HepG2 (cell line): ENCODE data around the gene FOXK2. TPM values are rescaled to one million over a fixed set of nuclear protein-coding genes. Genes with fewer than 3 reads are reported as not detected.
A peak's percentile ranks its signal among the peaks of the same experiment; 100 is the strongest.

Experiments
- ATAC-seq: fragments of 200-7000 bp; cut with Tn5 transposase; 3 replicates; pipeline ENCODE4 v1.9.1; 2020; ENCODE audit warnings: mild to moderate bottlenecking, moderate library complexity
- BruUV-seq: library from RNA; stranded (reverse); fragments of 400-500 nt; replicated peaks from 2 replicates; lab custom pipeline; 2021; lab: Mats Ljungman, UMichigan
- CTCF ChIA-PET: fragments of 300-600 bp; formaldehyde crosslinking; extraction: SDS; loops from one replicate; lab custom pipeline; 2021; ENCODE audit warnings: low total read pairs, inconsistent platforms, low intra/inter-chr PET ratio; lab: Yijun Ruan, JAX
- POLR2A ChIA-PET: fragments of 350-600 bp; sonication (Branson Sonifier 250); formaldehyde crosslinking; loops from one replicate; lab custom pipeline; 2020; ENCODE audit warnings: antibody characterized with exemption, inconsistent platforms; lab: Yijun Ruan, JAX
- DNase-seq: peaks from one replicate; pipeline ENCODE4 v3.0.0-alpha.2; 2015; ENCODE audit warnings: low spot score
- FAIRE-seq: peaks from 3 replicates; lab custom pipeline; 2011; peaks lifted over from hg19 to GRCh38; lab: Jason Lieb, UNC
- H2AFZ ChIP-seq: one replicate; pipeline ENCODE4 v1.6.1; 2011; ENCODE audit warnings: low read length, inconsistent platforms
- H3K27ac ChIP-seq: fragments of 300-600 bp; 3 replicates; pipeline ENCODE4 v1.8.0; 2011; ENCODE audit warnings: mixed run types, mild to moderate bottlenecking, mixed read lengths, low read length, inconsistent platforms; ENCODE audit not compliant: insufficient read depth; ENCODE audit errors: extremely low read length
- H3K27me3 ChIP-seq, 2 experiments: fragments of 200-600 bp in 1 of 2; 2 replicates in 1 of 2; 3 replicates in 1 of 2; pipeline versions ENCODE4 v1.6.0 to v1.8.0; 2011; ENCODE audit warnings: low read length in 2 of 2, mild to moderate bottlenecking in 2 of 2, moderate library complexity in 2 of 2, inconsistent platforms in 1 of 2; ENCODE audit not compliant: insufficient read depth in 2 of 2, control insufficient read depth in 1 of 2
- H3K36me3 ChIP-seq, 2 experiments: fragments of 200-600 bp in 1 of 2; replicated peaks in 1 of 2; 2 replicates in 1 of 2; 3 replicates in 1 of 2; pipeline versions ENCODE4 v1.5.1 to v1.8.0; 2011; ENCODE audit warnings: low read length in 2 of 2, inconsistent platforms in 1 of 2; ENCODE audit not compliant: insufficient read depth in 2 of 2, control insufficient read depth in 1 of 2
- H3K4me1 ChIP-seq: 2 replicates; pipeline ENCODE4 v1.5.1; 2012; ENCODE audit warnings: low read length, inconsistent platforms; ENCODE audit not compliant: insufficient read depth
- H3K4me2 ChIP-seq: 2 replicates; pipeline ENCODE4 v1.6.0; 2011; ENCODE audit warnings: low read depth, low read length, inconsistent platforms
- H3K4me3 ChIP-seq, 3 experiments: fragments of 200-600 bp in 1 of 3; sonication (generic), shearing (Covaris generic) in 1 of 3; replicated peaks in 1 of 3; 2 replicates each; pipeline ENCODE4 v1.5.1; 2011 to 2016; ENCODE audit warnings: low read length in 3 of 3, inconsistent platforms in 2 of 3, low read depth in 2 of 3, mild to moderate bottlenecking in 2 of 3, control low read depth in 1 of 3, mixed read lengths in 1 of 3; ENCODE audit not compliant: insufficient read depth in 1 of 3
- H3K79me2 ChIP-seq: one replicate; pipeline ENCODE4 v1.6.1; 2011; ENCODE audit warnings: low read length, inconsistent platforms; ENCODE audit not compliant: insufficient read depth
- H3K9ac ChIP-seq: 2 replicates; pipeline ENCODE4 v1.6.0; 2011; ENCODE audit warnings: mild to moderate bottlenecking, low read depth, low read length, inconsistent platforms; ENCODE audit not compliant: insufficient read depth
- H3K9me3 ChIP-seq: 2 replicates; pipeline ENCODE4 v1.5.1; 2012; ENCODE audit warnings: mild to moderate bottlenecking, low read length
- H4K20me1 ChIP-seq: 2 replicates; pipeline ENCODE4 v1.6.0; 2011; ENCODE audit warnings: inconsistent platforms, mild to moderate bottlenecking, low read length, moderate library complexity; ENCODE audit not compliant: insufficient read depth
- AGO2 ChIP-seq: fragments of 200-400 bp; formaldehyde crosslinking; optimal IDR thresholded peaks from 2 replicates; pipeline ENCODE3; 2017; ENCODE audit warnings: mild to moderate bottlenecking, low read depth, low read length, moderate library complexity
- DNMT1 ChIP-seq: sonication (generic); formaldehyde crosslinking; IDR thresholded peaks from 2 replicates; pipeline ENCODE4 v1.5.1; 2020; ENCODE audit warnings: mild to moderate bottlenecking, missing genetic modification reagents
- RBM39 ChIP-seq: fragments of 200-400 bp; formaldehyde crosslinking; IDR thresholded peaks from one replicate; pipeline ENCODE4 v1.6.1; 2018; ENCODE audit warnings: antibody characterized with exemption, mild to moderate bottlenecking, low read depth, low read length; ENCODE audit not compliant: poor library complexity, severe bottlenecking
- SNAPC2 ChIP-seq: sonication (generic); formaldehyde crosslinking; IDR thresholded peaks from 2 replicates; pipeline ENCODE4 v1.8.1; 2022; ENCODE audit warnings: mild to moderate bottlenecking, missing genetic modification reagents
- ZFX ChIP-seq: sonication (generic); formaldehyde crosslinking; IDR thresholded peaks from 2 replicates; pipeline ENCODE4 v1.4.0; 2020; ENCODE audit warnings: mild to moderate bottlenecking, low read depth, missing genetic modification reagents, moderate library complexity
- ZKSCAN1 ChIP-seq: fragments of 150-350 bp; IDR thresholded peaks from 2 replicates; pipeline ENCODE4 v1.6.1; 2014; ENCODE audit warnings: low read length
- WGBS: methylation state at CpG from one replicate; pipeline ENCODE4 v1.1.6; 2017; ENCODE audit warnings: low lambda C conversion rate; 5-methylcytosine and 5-hydroxymethylcytosine counted together
- in situ Hi-C: cut with HindIII; loops from 2 replicates; pipeline ENCODE4 v1.10.0; 2017; ENCODE audit warnings: low pct_unique_long_range_greater_than_20kb; ENCODE audit not compliant: extremely low pct_ligation_motif_present
- intact Hi-C: fragments of 100-400 bp; cut with micrococcal nuclease; formaldehyde crosslinking; loops from one replicate; pipeline ENCODE4 v1.10.0; 2022; ENCODE audit not compliant: unreplicated experiment
- polyA plus RNA-seq, 8 experiments: library from polyadenylated mRNA; depleted of rRNA in 3 of 8; stranded (reverse) in 7 of 8; unstranded in 1 of 8; fragments of >200 nt; fragmentation: Illumina TruSeq in 4 of 8; extraction: Trizol in 4 of 8; gene quantifications; 2 replicates each; pipeline versions ENCODE4 v1.2.1 to v1.2.3, GENCODE V29; 2011 to 2016; ENCODE audit warnings: low read depth in 4 of 8, missing spikeins in 1 of 8, mixed read lengths in 1 of 8; ENCODE audit not compliant: insufficient read depth in 1 of 8
- total RNA-seq, 5 experiments: library from RNA; depleted of rRNA; stranded (reverse); fragments of >200 nt; fragmentation: Illumina TruSeq; extraction: Trizol; gene quantifications; 2 replicates each; pipeline ENCODE4 v1.2.3, GENCODE V29; 2016; ENCODE audit warnings: low read depth in 1 of 5
- TF ChIP-seq, protein P1 (sequence below): sonication (generic); formaldehyde crosslinking; IDR thresholded peaks from 2 replicates; pipeline ENCODE4 v1.5.0; 2020; ENCODE audit warnings: mild to moderate bottlenecking, missing genetic modification reagents
- TF ChIP-seq, protein P2 (sequence below): sonication (generic); formaldehyde crosslinking; IDR thresholded peaks from 2 replicates; pipeline ENCODE4 v1.4.0; 2020; ENCODE audit warnings: mild to moderate bottlenecking, missing genetic modification reagents
- TF ChIP-seq, protein P3 (sequence below): sonication (generic); formaldehyde crosslinking; IDR thresholded peaks from 2 replicates; pipeline ENCODE4 v1.5.0; 2020; ENCODE audit warnings: missing genetic modification reagents
- TF ChIP-seq, protein P4 (sequence below): sonication (generic); formaldehyde crosslinking; IDR thresholded peaks from 2 replicates; pipeline ENCODE4 v1.5.1; 2020; ENCODE audit warnings: mild to moderate bottlenecking, missing genetic modification reagents, moderate library complexity
- TF ChIP-seq, protein P5 (sequence below): sonication (generic); formaldehyde crosslinking; IDR thresholded peaks from 2 replicates; pipeline ENCODE4 v1.4.0; 2020; ENCODE audit warnings: missing genetic modification reagents

Gene FOXK2
- total and polyA plus RNA-seq, 2 of the 13 experiments (the other 11 are each of a cell fraction or from before 2014, with no cell fraction given): 67.1 to 67.2 TPM

DNA sequence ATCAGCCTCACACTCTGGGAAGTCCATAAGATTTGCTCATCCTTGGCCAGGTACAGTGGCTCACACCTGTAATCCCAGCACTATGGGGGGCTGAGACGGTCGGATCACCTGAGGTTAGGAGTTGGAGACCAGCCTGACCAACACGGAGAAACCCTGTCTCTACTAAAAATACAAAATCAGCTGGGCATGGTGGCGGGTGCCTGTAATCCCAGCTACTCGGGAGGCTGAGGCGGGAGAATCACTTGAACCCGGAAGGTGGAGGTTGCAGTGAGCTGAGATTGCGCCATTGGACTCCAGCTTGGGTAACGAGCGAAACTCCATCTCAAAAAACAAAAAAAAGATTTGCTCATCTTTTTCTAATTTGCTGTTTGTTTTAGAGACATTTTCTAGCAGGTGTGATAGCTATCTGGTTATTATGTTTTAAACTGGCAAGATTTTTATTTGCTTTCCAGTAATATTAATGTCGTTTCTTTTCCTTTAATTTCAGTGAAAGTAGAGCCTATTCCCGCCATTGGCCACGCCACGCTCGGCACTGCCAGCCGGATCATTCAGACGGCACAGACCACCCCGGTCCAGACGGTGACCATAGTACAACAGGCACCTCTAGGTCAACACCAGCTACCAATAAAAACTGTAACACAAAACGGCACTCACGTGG, 67.2 kb downstream of the FOXK2 start (continued):
- TF ChIP-seq, protein P1, sequence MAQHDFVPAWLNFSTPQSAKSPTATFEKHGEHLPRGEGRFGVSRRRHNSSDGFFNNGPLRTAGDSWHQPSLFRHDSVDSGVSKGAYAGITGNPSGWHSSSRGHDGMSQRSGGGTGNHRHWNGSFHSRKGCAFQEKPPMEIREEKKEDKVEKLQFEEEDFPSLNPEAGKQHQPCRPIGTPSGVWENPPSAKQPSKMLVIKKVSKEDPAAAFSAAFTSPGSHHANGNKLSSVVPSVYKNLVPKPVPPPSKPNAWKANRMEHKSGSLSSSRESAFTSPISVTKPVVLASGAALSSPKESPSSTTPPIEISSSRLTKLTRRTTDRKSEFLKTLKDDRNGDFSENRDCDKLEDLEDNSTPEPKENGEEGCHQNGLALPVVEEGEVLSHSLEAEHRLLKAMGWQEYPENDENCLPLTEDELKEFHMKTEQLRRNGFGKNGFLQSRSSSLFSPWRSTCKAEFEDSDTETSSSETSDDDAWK: no peak
- TF ChIP-seq, protein P2, sequence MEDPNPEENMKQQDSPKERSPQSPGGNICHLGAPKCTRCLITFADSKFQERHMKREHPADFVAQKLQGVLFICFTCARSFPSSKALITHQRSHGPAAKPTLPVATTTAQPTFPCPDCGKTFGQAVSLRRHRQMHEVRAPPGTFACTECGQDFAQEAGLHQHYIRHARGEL: no peak
- no peak for TF ChIP-seq ZFX
- no peak for TF ChIP-seq DNMT1
- no peak for TF ChIP-seq ZKSCAN1
- TF ChIP-seq, all 625 proteins: peak for 0

DNA sequence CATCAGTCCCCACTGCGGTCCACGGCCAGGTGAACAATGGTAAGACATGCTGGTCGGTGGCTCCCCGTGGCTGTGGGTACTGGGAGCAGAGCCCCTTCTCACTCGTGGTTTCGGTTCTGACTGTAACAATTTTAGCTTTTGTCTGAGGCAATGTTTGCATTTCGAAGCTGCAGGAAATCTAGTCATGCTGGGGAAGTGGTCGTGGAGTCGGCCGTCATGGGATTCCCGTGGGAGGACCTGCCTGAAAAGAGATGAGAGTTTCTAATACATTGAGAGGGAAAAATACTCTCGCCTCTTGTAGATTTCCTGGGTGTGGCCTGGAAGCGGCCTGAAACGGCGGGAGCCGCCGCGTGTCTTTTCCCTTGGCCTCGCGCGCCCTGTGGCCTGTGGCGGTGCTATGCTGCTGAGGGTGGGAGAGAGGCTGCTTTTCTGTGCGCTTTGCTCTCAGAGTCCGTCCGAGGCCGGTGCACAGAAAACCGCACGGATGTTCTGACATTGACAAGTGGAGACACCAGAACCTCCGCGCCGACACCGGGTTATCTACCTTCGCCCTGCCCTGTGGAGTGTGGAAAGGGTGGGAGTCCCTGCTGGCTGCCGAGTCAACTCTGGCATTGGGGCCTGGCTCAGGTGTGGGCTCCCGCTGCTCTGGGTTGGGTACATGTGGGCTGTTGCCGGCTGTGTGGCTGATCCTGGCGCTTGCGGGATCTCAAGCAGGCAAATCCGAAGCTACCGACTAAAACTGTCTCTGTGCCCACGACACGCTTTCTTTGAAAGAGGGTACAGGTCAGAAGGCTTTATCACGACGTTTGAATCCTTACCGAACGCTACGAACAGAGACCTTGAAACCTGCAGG, 67.9 kb downstream of the FOXK2 start:
- H2AFZ ChIP-seq: no peak overlapping the region
- POLR2A ChIA-PET: no interaction called here
- H3K27ac ChIP-seq: no peak overlapping the region
- H3K27me3 ChIP-seq: no peaks in the 10 kb centered on the region
- no peak for DNase-seq
- intact Hi-C loops (no loop called here), in situ Hi-C loops (no loop called here)
- FAIRE-seq: no peak
- H4K20me1 ChIP-seq: peaks cover 5% of the 10 kb centered on the region; the same call in 1 of the 2 replicates
- no peaks in the 10 kb centered on the region for H3K9me3 ChIP-seq
- no TSS peak for BruUV-seq
- H3K9ac ChIP-seq: no peak overlapping the region
- ATAC-seq: no peak
- peaks cover 30 to 62% of the 10 kb centered on the region in 2 experiments for H3K36me3 ChIP-seq
- no peaks in the 10 kb centered on the region for H3K79me2 ChIP-seq
- CTCF ChIA-PET: no interaction called here
- H3K4me3 ChIP-seq: no peak overlapping the region
- 97% methylated on average over 42 of the region's 47 CpGs for WGBS
- H3K4me1 ChIP-seq: peaks cover 11% of the 10 kb centered on the region
- H3K4me2 ChIP-seq: no peak overlapping the region
- TF ChIP-seq, protein P3, sequence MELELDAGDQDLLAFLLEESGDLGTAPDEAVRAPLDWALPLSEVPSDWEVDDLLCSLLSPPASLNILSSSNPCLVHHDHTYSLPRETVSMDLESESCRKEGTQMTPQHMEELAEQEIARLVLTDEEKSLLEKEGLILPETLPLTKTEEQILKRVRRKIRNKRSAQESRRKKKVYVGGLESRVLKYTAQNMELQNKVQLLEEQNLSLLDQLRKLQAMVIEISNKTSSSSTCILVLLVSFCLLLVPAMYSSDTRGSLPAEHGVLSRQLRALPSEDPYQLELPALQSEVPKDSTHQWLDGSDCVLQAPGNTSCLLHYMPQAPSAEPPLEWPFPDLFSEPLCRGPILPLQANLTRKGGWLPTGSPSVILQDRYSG (CRISPR knock-in tag): no peak
- TF ChIP-seq RBM39 (peak; percentile 4), SNAPC2 (CRISPR knock-in tag) (no peak), AGO2 (peak; percentile 85)
- TF ChIP-seq, protein P4, sequence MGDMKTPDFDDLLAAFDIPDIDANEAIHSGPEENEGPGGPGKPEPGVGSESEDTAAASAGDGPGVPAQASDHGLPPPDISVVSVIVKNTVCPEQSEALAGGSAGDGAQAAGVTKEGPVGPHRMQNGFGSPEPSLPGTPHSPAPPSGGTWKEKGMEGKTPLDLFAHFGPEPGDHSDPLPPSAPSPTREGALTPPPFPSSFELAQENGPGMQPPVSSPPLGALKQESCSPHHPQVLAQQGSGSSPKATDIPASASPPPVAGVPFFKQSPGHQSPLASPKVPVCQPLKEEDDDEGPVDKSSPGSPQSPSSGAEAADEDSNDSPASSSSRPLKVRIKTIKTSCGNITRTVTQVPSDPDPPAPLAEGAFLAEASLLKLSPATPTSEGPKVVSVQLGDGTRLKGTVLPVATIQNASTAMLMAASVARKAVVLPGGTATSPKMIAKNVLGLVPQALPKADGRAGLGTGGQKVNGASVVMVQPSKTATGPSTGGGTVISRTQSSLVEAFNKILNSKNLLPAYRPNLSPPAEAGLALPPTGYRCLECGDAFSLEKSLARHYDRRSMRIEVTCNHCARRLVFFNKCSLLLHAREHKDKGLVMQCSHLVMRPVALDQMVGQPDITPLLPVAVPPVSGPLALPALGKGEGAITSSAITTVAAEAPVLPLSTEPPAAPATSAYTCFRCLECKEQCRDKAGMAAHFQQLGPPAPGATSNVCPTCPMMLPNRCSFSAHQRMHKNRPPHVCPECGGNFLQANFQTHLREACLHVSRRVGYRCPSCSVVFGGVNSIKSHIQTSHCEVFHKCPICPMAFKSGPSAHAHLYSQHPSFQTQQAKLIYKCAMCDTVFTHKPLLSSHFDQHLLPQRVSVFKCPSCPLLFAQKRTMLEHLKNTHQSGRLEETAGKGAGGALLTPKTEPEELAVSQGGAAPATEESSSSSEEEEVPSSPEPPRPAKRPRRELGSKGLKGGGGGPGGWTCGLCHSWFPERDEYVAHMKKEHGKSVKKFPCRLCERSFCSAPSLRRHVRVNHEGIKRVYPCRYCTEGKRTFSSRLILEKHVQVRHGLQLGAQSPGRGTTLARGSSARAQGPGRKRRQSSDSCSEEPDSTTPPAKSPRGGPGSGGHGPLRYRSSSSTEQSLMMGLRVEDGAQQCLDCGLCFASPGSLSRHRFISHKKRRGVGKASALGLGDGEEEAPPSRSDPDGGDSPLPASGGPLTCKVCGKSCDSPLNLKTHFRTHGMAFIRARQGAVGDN (CRISPR knock-in tag): peak; percentile 20; the same call in 1 of the 2 replicates
- TF ChIP-seq, protein P5, sequence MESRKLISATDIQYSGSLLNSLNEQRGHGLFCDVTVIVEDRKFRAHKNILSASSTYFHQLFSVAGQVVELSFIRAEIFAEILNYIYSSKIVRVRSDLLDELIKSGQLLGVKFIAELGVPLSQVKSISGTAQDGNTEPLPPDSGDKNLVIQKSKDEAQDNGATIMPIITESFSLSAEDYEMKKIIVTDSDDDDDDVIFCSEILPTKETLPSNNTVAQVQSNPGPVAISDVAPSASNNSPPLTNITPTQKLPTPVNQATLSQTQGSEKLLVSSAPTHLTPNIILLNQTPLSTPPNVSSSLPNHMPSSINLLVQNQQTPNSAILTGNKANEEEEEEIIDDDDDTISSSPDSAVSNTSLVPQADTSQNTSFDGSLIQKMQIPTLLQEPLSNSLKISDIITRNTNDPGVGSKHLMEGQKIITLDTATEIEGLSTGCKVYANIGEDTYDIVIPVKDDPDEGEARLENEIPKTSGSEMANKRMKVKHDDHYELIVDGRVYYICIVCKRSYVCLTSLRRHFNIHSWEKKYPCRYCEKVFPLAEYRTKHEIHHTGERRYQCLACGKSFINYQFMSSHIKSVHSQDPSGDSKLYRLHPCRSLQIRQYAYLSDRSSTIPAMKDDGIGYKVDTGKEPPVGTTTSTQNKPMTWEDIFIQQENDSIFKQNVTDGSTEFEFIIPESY (CRISPR knock-in tag): peak; percentile 79
